Mesodermal cell (in vitro differentiated cells): Measurements from ENCODE around the gene SNX30.

Experiments used
- H3K27ac ChIP-seq: 2 replicates; pipeline ENCODE4 v1.7.0; 2013; ENCODE audit warnings: mild to moderate bottlenecking, low read depth, low read length, moderate library complexity; ENCODE audit not compliant: severe bottlenecking
- H3K36me3 ChIP-seq: 2 replicates; pipeline ENCODE4 v1.7.1; 2013; ENCODE audit warnings: mild to moderate bottlenecking, low read length, moderate library complexity; ENCODE audit not compliant: control insufficient read depth, insufficient read depth
- H3K4me1 ChIP-seq: one replicate; pipeline ENCODE4 v1.7.1; 2013; ENCODE audit warnings: mild to moderate bottlenecking, low read length; ENCODE audit not compliant: insufficient read depth, control insufficient read depth, poor library complexity, severe bottlenecking
- H3K4me3 ChIP-seq: 2 replicates; pipeline ENCODE4 v1.7.0; 2013; ENCODE audit warnings: low read length, control low read depth, mild to moderate bottlenecking; ENCODE audit not compliant: insufficient read depth, poor library complexity, severe bottlenecking; ENCODE audit errors: extremely low read depth
- H3K9me3 ChIP-seq: 2 replicates; pipeline ENCODE4 v1.7.1; 2013; ENCODE audit warnings: mild to moderate bottlenecking, low read length, moderate library complexity; ENCODE audit not compliant: control insufficient read depth
- WGBS, 2 experiments: methylation state at CpG; one replicate each; pipeline ENCODE4 v1.1.5; 2013; ENCODE audit warnings: missing lambda C conversion rate in 2 of 2; ENCODE audit not compliant: insufficient coverage in 2 of 2; 5-methylcytosine and 5-hydroxymethylcytosine counted together

The SNX30 gene

DNA sequence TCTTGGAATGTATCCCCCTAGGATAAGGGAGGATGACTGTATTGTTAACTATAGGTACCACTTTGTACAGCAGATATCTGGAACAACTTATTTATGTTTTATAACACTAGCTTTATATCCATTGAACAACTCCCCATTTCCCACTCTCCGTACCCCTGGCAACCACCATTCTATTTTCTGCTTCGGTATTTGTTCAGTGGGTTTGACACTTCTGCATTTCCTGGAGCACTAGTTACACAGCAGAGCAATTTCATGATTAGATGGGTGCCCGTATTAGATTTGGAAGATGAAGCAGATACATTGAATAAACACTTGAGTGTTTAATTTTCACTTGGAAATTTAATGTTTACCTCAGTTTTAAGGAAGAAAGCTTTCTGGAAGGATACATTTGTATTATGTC is 72.7 kb downstream of the SNX30 start:
- Histone ChIP-seq H3K36me3 (peaks cover 6% of the 10 kb centered on the region), H3K4me3 (no peak overlapping the region), H3K27ac (no peak overlapping the region), H3K9me3 (no peaks in the 10 kb centered on the region), H3K4me1 (no peaks in the 10 kb centered on the region)
- 100% methylated on average over 2 of the region's 3 CpGs; no CpG with 5 or more reads in 1 of the 2 experiments for WGBS, 2 experiments

DNA sequence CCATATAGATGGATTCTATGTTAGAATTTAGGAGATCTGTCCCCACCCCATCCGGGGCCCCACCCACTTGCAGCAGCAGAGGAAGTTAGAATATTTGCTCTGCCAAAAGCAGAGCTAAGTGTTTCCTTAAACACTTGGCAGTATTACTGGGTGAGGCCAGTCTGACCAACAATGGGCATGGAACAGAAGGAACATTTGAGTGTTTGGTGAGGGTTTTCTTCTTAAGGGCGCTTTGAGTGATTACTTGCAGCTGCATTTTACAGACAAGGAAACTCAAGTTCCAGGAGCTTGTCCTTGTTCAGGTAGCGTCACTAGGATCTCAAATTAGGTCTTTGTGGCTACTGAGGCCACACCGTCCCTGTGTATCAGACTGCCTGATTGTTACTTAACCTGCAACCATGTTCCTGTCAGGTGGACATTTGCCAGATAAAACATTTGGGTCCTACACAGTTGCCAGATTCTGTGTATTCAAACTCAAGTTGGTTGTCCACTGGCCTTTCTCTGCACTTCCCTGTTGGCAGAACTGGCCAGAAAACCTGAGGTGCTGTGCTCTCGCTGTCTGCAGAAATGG is 80.8 kb downstream of the SNX30 start:
- Histone ChIP-seq H3K27ac (no peak overlapping the region), H3K9me3 (no peaks in the 10 kb centered on the region), H3K4me3 (no peak overlapping the region), H3K36me3 (peaks cover under 1% of the 10 kb centered on the region), H3K4me1 (no peaks in the 10 kb centered on the region)
- WGBS, 2 experiments = 89 to 90% methylated on average over 4 to 5 of the region's 5 CpGs

DNA sequence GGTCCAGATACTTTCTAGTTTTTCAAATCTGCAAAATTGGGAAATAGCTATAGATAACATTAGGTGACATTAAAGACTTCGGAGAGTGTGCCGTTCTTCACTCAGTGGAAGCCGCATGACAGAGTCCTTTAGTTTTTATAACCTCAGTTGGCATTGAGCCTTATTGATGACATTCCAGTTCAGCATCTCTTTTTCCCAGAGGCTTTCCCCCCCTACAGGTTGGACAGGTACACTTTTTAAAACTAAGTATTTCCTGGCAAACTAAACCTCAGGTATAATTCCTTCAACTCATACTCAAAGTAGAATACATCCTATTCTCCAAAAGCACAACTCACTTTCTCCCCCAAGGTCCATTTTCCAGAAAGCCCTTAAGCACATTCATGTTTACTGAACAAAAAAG is 81.4 kb downstream of the SNX30 start:
- no peak overlapping the region for H3K4me3 ChIP-seq
- H3K27ac ChIP-seq = no peak overlapping the region
- H3K9me3 ChIP-seq = no peaks in the 10 kb centered on the region
- peaks cover 6% of the 10 kb centered on the region for H3K36me3 ChIP-seq
- WGBS, 2 experiments = 93 to 97% methylated on average over 3 of the region's 3 CpGs
- H3K4me1 ChIP-seq = no peaks in the 10 kb centered on the region

DNA sequence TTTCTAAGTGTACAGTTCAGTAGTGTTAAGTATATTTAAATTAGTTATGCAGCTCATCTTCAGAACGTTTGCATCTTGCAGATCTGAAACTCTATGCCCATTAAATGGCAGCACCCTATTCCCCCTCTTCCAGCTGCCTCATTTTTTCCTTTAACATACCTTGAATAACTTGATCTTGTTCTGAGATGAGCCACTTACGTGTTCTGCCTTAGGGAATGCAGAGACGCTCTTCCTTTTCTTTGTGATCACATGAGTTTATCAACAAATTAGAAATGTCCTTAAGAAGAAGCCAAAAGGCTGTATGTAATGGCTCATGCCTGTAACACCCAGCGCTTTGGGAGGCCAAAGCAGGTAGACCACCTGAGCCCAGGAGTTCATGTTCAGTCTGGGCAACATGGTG is 82.5 kb downstream of the SNX30 start:
- Histone ChIP-seq H3K9me3 (no peaks in the 10 kb centered on the region), H3K4me1 (no peaks in the 10 kb centered on the region), H3K27ac (no peak overlapping the region), H3K36me3 (peaks cover 9% of the 10 kb centered on the region), H3K4me3 (no peak overlapping the region)
- WGBS, 2 experiments = 88 to 100% methylated on average over 1 to 4 of the region's 4 CpGs

DNA sequence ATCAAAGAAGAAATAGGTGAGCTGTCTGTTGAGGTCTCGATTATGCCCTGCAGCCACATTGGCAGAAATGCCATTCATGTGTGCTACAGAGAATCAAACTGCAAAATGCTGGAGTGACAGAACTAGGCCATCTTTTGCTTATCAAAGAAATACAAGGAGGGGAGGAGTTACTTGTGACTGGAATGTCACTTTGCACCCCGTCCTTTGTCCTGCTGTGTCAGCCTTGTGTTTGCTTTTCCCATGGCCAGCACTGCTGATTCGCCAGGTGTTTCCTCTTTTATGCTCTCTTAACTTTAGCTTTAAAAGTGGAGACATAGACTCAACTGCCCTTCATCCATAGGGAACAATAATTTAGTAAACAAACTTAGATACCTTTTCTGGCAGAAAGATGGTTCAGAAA is 85.8 kb downstream of the SNX30 start:
- Histone ChIP-seq H3K9me3 (no peaks in the 10 kb centered on the region), H3K4me1 (no peaks in the 10 kb centered on the region), H3K27ac (no peak overlapping the region), H3K4me3 (no peak overlapping the region), H3K36me3 (peaks cover 22% of the 10 kb centered on the region)
- WGBS, 2 experiments = 76 to 100% methylated on average over 1 to 3 of the region's 3 CpGs

DNA sequence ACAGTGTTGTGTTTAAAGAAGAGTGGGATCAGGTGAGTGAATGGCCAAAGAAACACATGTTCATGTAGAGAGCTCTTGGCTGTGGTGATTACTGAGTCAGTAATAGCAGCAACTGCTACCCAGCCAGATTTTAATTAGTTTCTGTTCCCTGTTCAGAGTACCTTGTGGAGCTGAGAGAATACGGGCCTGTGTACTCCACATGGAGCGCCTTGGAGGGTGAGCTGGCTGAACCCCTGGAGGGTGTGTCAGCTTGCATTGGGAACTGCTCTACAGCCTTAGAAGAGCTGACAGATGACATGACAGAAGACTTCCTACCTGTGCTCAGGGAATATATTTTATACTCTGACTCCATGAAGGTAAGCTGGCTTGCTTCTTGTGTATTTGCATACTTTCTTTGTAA is 87.8 kb downstream of the SNX30 start:
- no peak overlapping the region for H3K4me3 ChIP-seq

DNA sequence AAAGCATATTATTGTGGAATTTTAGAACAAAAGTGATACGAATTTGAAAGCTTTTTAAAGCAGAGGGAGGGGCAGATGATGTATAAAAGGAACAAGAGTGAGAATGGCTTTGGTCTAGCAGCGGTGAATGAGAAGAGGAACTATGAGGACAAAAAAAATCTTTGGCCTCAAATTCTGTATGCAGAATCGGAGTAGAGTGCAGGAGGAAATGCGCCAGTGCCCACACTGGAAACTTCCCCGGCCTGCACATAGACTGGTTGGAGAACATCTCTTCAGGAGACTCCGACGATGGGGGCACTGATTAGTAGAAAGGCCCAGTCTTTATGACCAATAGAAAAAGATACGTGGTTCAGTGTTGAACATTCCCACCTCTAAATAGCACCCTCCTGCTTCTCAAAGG is 88.8 kb downstream of the SNX30 start:
- Histone ChIP-seq H3K27ac (no peak overlapping the region), H3K4me3 (no peak overlapping the region), H3K9me3 (no peaks in the 10 kb centered on the region), H3K4me1 (no peaks in the 10 kb centered on the region), H3K36me3 (peaks cover 22% of the 10 kb centered on the region)
- 86 to 100% methylated on average over 6 to 8 of the region's 8 CpGs for WGBS, 2 experiments

More for the DNA sequence above, 87.8 kb downstream of the SNX30 start:
- Histone ChIP-seq H3K9me3 (no peaks in the 10 kb centered on the region), H3K27ac (no peak overlapping the region), H3K36me3 (peaks cover 22% of the 10 kb centered on the region), H3K4me1 (no peaks in the 10 kb centered on the region)
- WGBS, 2 experiments = 71 to 80% methylated on average over 2 of the region's 2 CpGs

DNA sequence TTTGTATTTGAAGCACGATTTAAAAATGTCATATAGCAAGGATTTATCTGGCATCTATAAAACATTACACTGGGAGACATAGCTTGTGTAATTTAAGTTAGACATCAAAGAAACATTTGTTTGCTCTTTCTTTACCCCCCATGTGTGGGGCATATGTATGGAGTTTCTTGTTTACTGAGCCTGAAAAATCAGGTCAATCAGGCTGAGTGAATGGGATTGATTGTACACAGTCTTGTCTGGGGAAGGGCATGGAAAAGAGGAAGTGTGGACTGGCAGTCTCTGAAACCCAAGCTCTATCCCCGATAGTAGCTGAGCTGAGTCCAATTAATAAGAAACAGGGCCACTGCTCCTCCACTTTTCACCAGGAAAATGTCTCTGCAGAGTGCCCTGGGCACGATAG is 90.7 kb downstream of the SNX30 start:
- Histone ChIP-seq H3K9me3 (no peaks in the 10 kb centered on the region), H3K4me1 (no peaks in the 10 kb centered on the region), H3K27ac (no peak overlapping the region), H3K36me3 (peaks cover 22% of the 10 kb centered on the region), H3K4me3 (no peak overlapping the region)
- 66% methylated on average over 2 of the region's 3 CpGs; no CpG with 5 or more reads in 1 of the 2 experiments for WGBS, 2 experiments

DNA sequence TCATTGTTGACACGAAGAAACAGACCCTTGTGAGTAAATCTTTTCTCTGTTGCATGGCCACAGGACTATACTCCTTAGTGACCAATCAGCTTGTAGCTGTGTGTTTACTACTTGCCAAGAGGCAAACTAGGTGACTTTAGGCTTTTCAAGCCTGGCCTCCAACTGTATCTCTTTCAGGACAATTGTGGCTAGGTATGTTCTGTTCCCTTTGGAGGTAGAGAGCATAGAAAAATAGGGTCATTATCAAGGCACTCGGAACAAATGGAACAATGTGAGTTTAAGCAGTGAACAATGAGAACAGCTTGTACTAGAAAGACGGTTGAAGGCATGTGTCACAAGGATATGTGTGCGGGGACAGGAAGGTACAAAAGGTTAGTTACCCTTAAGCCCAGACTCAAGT is 92.0 kb downstream of the SNX30 start:
- 98 to 100% methylated on average over 2 to 3 of the region's 4 CpGs for WGBS, 2 experiments
- Histone ChIP-seq H3K36me3 (peaks cover 14% of the 10 kb centered on the region), H3K9me3 (no peaks in the 10 kb centered on the region), H3K4me1 (no peaks in the 10 kb centered on the region), H3K4me3 (no peak overlapping the region), H3K27ac (no peak overlapping the region)

DNA sequence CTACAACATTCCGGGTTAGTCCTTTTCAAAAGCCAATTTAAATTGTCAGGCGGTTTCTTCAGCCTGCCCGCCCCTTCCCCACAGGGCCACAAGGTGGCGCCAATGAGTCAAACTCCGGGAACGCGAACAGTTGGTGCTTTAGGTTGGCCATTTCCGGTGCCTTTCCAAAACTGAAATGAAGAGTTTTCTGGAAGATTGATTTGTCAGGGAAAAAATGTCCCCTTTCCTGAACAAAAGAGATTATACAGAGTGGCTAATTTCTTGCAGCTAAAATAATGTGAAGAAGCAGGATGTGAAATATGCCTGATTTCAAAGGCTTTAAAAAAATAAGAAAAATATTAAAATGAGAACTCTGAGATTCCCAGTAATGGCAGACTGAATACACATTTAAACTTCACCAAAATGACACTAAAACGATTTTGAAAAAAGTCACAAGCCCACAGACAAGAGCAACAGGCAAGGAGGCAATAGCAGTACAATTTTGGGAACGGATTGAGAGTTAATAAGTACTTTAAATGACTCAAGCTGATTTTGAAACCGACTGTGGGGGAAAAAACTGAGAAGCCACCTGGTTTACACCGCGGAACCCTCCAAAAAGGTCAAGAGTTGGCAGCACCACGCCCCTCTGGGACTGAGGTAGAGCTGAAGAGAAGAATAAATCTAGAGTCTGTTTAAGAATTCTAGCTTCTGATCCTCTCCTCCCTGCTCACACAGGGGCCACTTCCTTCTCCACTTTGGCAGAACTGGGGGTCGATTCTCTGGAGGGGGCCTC is 94.4 kb downstream of the SNX30 start:
- Histone ChIP-seq H3K4me1 (no peaks in the 10 kb centered on the region), H3K4me3 (no peak overlapping the region), H3K36me3 (peaks cover under 1% of the 10 kb centered on the region), H3K9me3 (no peaks in the 10 kb centered on the region), H3K27ac (no peak overlapping the region)
- WGBS, 2 experiments = 32 to 40% methylated on average over 12 to 13 of the region's 15 CpGs
